GM23338 (cell line): ENCODE results near the gene CCDC122.
A peak's percentile ranks its signal among the peaks of the same experiment; 100 is the strongest.

Source experiments
- CREB1 ChIP-seq: fragments of 250-450 bp; sonication (Bioruptor Pico); IDR thresholded peaks from 2 replicates; pipeline ENCODE4 v1.5.0; 2020; ENCODE audit warnings: low read depth, mild to moderate bottlenecking, moderate library complexity
- CTCF ChIP-seq, 2 experiments: fragments of 200-600 bp in 1 of 2; sonication (generic) in 1 of 2; conservative IDR thresholded peaks; 2 replicates each; pipeline versions ENCODE4 v1.5.1 to v1.6.1; 2016 to 2017; ENCODE audit warnings: antibody characterized with exemption in 2 of 2, low read depth in 2 of 2, mild to moderate bottlenecking in 2 of 2, moderate library complexity in 1 of 2
- ETS1 ChIP-seq: IDR thresholded peaks from 2 replicates; pipeline ENCODE4 v1.6.1; 2016; ENCODE audit warnings: antibody characterized with exemption
- EZH2 ChIP-seq: fragments of 200-600 bp; sonication (generic); IDR thresholded peaks from one replicate; pipeline ENCODE4 v1.8.0; 2017; ENCODE audit warnings: antibody characterized with exemption, mild to moderate bottlenecking, low read depth; ENCODE audit not compliant: unreplicated experiment
- EZH2phosphoT487 ChIP-seq: fragments of 200-600 bp; sonication (generic); IDR thresholded peaks from one replicate; pipeline ENCODE4 v1.8.1; 2018; ENCODE audit warnings: antibody characterized with exemption; ENCODE audit not compliant: unreplicated experiment
- JUNB ChIP-seq: IDR thresholded peaks from one replicate; pipeline ENCODE4 v1.6.1; 2016; ENCODE audit warnings: antibody characterized with exemption; ENCODE audit not compliant: unreplicated experiment
- NANOG ChIP-seq: IDR thresholded peaks from 2 replicates; pipeline ENCODE4 v1.6.1; 2016; ENCODE audit warnings: antibody characterized with exemption, borderline replicate concordance
- POLR2AphosphoS5 ChIP-seq: IDR thresholded peaks from 2 replicates; pipeline ENCODE4 v1.6.1; 2016; ENCODE audit warnings: antibody characterized with exemption, low read depth
- STAT1 ChIP-seq: IDR thresholded peaks from one replicate; pipeline ENCODE4 v1.6.1; 2016; ENCODE audit warnings: antibody characterized with exemption; ENCODE audit not compliant: unreplicated experiment
- ZNF114 ChIP-seq: fragments of 250-450 bp; sonication (Bioruptor Pico); IDR thresholded peaks from 2 replicates; pipeline ENCODE4 v1.5.0; 2020; ENCODE audit warnings: mild to moderate bottlenecking, moderate library complexity
- TF ChIP-seq, protein P1 (sequence below): IDR thresholded peaks from one replicate; pipeline ENCODE4 v1.6.1; 2018; ENCODE audit warnings: antibody characterized with exemption; ENCODE audit not compliant: unreplicated experiment
- TF ChIP-seq, protein P2 (sequence below): fragments of 250-450 bp; sonication (Bioruptor Pico); IDR thresholded peaks from 2 replicates; pipeline ENCODE4 v1.5.0; 2020; ENCODE audit warnings: mild to moderate bottlenecking, moderate library complexity

- peak in 1 of 2 experiments; percentile 24; a peak in 2 of 4 replicates for TF ChIP-seq CTCF (conservative IDR thresholded peaks at IDR 0.05; ENCODE audit: low read depth in 2 of 2)
- TF ChIP-seq, protein P1, sequence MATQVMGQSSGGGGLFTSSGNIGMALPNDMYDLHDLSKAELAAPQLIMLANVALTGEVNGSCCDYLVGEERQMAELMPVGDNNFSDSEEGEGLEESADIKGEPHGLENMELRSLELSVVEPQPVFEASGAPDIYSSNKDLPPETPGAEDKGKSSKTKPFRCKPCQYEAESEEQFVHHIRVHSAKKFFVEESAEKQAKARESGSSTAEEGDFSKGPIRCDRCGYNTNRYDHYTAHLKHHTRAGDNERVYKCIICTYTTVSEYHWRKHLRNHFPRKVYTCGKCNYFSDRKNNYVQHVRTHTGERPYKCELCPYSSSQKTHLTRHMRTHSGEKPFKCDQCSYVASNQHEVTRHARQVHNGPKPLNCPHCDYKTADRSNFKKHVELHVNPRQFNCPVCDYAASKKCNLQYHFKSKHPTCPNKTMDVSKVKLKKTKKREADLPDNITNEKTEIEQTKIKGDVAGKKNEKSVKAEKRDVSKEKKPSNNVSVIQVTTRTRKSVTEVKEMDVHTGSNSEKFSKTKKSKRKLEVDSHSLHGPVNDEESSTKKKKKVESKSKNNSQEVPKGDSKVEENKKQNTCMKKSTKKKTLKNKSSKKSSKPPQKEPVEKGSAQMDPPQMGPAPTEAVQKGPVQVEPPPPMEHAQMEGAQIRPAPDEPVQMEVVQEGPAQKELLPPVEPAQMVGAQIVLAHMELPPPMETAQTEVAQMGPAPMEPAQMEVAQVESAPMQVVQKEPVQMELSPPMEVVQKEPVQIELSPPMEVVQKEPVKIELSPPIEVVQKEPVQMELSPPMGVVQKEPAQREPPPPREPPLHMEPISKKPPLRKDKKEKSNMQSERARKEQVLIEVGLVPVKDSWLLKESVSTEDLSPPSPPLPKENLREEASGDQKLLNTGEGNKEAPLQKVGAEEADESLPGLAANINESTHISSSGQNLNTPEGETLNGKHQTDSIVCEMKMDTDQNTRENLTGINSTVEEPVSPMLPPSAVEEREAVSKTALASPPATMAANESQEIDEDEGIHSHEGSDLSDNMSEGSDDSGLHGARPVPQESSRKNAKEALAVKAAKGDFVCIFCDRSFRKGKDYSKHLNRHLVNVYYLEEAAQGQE: no peak
- no peak for TF ChIP-seq POLR2AphosphoS5
- TF ChIP-seq EZH2: peak; percentile 29
- TF ChIP-seq NANOG: no peak
- peak; percentile 75 for TF ChIP-seq JUNB
- TF ChIP-seq EZH2phosphoT487: no peak
- TF ChIP-seq CREB1 (CRISPR knock-in tag): no peak
- no peak for TF ChIP-seq ZNF114 (CRISPR knock-in tag)
- TF ChIP-seq ETS1: no peak
- TF ChIP-seq, protein P2, sequence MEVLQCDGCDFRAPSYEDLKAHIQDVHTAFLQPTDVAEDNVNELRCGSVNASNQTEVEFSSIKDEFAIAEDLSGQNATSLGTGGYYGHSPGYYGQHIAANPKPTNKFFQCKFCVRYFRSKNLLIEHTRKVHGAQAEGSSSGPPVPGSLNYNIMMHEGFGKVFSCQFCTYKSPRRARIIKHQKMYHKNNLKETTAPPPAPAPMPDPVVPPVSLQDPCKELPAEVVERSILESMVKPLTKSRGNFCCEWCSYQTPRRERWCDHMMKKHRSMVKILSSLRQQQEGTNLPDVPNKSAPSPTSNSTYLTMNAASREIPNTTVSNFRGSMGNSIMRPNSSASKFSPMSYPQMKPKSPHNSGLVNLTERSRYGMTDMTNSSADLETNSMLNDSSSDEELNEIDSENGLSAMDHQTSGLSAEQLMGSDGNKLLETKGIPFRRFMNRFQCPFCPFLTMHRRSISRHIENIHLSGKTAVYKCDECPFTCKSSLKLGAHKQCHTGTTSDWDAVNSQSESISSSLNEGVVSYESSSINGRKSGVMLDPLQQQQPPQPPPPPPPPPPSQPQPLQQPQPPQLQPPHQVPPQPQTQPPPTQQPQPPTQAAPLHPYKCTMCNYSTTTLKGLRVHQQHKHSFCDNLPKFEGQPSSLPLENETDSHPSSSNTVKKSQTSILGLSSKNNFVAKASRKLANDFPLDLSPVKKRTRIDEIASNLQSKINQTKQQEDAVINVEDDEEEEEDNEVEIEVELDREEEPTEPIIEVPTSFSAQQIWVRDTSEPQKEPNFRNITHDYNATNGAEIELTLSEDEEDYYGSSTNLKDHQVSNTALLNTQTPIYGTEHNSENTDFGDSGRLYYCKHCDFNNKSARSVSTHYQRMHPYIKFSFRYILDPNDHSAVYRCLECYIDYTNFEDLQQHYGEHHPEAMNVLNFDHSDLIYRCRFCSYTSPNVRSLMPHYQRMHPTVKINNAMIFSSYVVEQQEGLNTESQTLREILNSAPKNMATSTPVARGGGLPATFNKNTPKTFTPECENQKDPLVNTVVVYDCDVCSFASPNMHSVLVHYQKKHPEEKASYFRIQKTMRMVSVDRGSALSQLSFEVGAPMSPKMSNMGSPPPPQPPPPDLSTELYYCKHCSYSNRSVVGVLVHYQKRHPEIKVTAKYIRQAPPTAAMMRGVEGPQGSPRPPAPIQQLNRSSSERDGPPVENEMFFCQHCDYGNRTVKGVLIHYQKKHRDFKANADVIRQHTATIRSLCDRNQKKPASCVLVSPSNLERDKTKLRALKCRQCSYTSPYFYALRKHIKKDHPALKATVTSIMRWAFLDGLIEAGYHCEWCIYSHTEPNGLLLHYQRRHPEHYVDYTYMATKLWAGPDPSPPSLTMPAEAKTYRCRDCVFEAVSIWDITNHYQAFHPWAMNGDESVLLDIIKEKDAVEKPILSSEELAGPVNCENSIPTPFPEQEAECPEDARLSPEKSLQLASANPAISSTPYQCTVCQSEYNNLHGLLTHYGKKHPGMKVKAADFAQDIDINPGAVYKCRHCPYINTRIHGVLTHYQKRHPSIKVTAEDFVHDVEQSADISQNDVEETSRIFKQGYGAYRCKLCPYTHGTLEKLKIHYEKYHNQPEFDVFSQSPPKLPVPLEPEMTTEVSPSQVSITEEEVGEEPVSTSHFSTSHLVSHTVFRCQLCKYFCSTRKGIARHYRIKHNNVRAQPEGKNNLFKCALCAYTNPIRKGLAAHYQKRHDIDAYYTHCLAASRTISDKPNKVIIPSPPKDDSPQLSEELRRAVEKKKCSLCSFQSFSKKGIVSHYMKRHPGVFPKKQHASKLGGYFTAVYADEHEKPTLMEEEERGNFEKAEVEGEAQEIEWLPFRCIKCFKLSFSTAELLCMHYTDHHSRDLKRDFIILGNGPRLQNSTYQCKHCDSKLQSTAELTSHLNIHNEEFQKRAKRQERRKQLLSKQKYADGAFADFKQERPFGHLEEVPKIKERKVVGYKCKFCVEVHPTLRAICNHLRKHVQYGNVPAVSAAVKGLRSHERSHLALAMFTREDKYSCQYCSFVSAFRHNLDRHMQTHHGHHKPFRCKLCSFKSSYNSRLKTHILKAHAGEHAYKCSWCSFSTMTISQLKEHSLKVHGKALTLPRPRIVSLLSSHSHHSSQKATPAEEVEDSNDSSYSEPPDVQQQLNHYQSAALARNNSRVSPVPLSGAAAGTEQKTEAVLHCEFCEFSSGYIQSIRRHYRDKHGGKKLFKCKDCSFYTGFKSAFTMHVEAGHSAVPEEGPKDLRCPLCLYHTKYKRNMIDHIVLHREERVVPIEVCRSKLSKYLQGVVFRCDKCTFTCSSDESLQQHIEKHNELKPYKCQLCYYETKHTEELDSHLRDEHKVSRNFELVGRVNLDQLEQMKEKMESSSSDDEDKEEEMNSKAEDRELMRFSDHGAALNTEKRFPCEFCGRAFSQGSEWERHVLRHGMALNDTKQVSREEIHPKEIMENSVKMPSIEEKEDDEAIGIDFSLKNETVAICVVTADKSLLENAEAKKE (CRISPR knock-in tag): no peak
- TF ChIP-seq STAT1: no peak
Observed at GRCh38 chr13:43786766-43787517, 92.6 kb downstream of the CCDC122 start, which contains the start of gene ENOX1.
